NCI-H2171 (cell line): ENCODE measurements around the gene UHRF1.
"Not testable (repeated sequence)": the region's sequence is repeated elsewhere in the genome, so short reads cannot be mapped to it uniquely, and the experiment has no call there.

Experiments
- DNase-seq: peaks from one replicate; lab custom pipeline; 2025; lab: John Stamatoyannopoulos, UW

The UHRF1 gene

GRCh38 chr19:4971816-4972495 lies 62.7 kb downstream of the UHRF1 start:
- no peak for DNase-seq

- no peak for DNase-seq
Observed at GRCh38 chr19:4972509-4973230, 63.4 kb downstream of the UHRF1 start.

GRCh38 chr19:4974880-4975469 lies 65.7 kb downstream of the UHRF1 start:
- no peak for DNase-seq

GRCh38 chr19:4975601-4976000 lies 66.3 kb downstream of the UHRF1 start:
- not testable (repeated sequence) for DNase-seq

- DNase-seq: no peak
Observed at GRCh38 chr19:4976401-4977298, 67.3 kb downstream of the UHRF1 start.

GRCh38 chr19:4977299-4978174 lies 68.2 kb downstream of the UHRF1 start:
- peak; percentile 52 for DNase-seq

GRCh38 chr19:4979211-4979807 lies 70.0 kb downstream of the UHRF1 start:
- no peak for DNase-seq

GRCh38 chr19:4980067-4980466 lies 70.8 kb downstream of the UHRF1 start:
- no peak for DNase-seq

- DNase-seq: no peak
Observed at GRCh38 chr19:4980838-4981680, 71.8 kb downstream of the UHRF1 start.

GRCh38 chr19:4981681-4981958 lies 72.3 kb downstream of the UHRF1 start:
- DNase-seq: peak; percentile 48

- DNase-seq: no peak
Observed at GRCh38 chr19:4983346-4984105, 74.2 kb downstream of the UHRF1 start.

- no peak for DNase-seq
Observed at GRCh38 chr19:4984106-4984380, 74.7 kb downstream of the UHRF1 start.

- DNase-seq: peak; percentile 71
Observed at GRCh38 chr19:4984438-4984990, 75.2 kb downstream of the UHRF1 start.

- DNase-seq: no peak
Observed at GRCh38 chr19:4985551-4985991, 76.3 kb downstream of the UHRF1 start.

GRCh38 chr19:4986056-4986455 lies 76.8 kb downstream of the UHRF1 start:
- no peak for DNase-seq

- no peak for DNase-seq
Observed at GRCh38 chr19:4986471-4986891, 77.2 kb downstream of the UHRF1 start.

GRCh38 chr19:4987256-4987655 lies 78.0 kb downstream of the UHRF1 start:
- DNase-seq: no peak

- no peak for DNase-seq
Observed at GRCh38 chr19:4987692-4988370, 78.5 kb downstream of the UHRF1 start.
